Transverse colon (tissue), 4 donors: ENCODE results near the gene ZNF439.
A peak's percentile ranks its signal among the peaks of the same experiment; 100 is the strongest.

Source experiments
- CTCF ChIP-seq, 5 experiments: fragments of 200-600 bp in 3 of 5; fragments of 450-650 bp in 2 of 5; sonication (generic) in 3 of 5; IDR thresholded peaks; 1 replicate in 2 of 5; 2 replicates in 3 of 5; pipeline ENCODE4 v1.5.1; 2016 to 2017; ENCODE audit warnings: antibody characterized with exemption in 5 of 5, inconsistent platforms in 3 of 5, mild to moderate bottlenecking in 2 of 5, moderate library complexity in 1 of 5
- EP300 ChIP-seq: sonication (generic); formaldehyde crosslinking; IDR thresholded peaks from one replicate; pipeline ENCODE4 v1.6.1; 2017; ENCODE audit warnings: antibody characterized with exemption, low read depth
- POLR2AphosphoS5 ChIP-seq, 3 donors: sonication (generic); formaldehyde crosslinking; IDR thresholded peaks; one replicate each; pipeline ENCODE4 v1.6.1; 2016; ENCODE audit warnings: antibody characterized with exemption in 3 of 3

GRCh38 chr19:11887611-11888531, 39.3 kb downstream of the ZNF439 start, which contains the start of gene ZNF69:
- TF ChIP-seq EP300: no peak
- peak; percentile 12 to 46 (median 18) for TF ChIP-seq CTCF (IDR thresholded peaks at IDR 0.05)
- TF ChIP-seq POLR2AphosphoS5 (IDR thresholded peaks at IDR 0.05): peak; percentile 66 to 81 (median 68)
